CD4-positive, alpha-beta T cell treated with Interleukin-6 for 4 hours (primary cell): ENCODE data around the gene THPO.

Source experiments
- DNase-seq: peaks from one replicate; pipeline ENCODE4 v3.0.0-alpha.2; 2020; ENCODE audit warnings: mixed read lengths

THPO gene

DNA sequence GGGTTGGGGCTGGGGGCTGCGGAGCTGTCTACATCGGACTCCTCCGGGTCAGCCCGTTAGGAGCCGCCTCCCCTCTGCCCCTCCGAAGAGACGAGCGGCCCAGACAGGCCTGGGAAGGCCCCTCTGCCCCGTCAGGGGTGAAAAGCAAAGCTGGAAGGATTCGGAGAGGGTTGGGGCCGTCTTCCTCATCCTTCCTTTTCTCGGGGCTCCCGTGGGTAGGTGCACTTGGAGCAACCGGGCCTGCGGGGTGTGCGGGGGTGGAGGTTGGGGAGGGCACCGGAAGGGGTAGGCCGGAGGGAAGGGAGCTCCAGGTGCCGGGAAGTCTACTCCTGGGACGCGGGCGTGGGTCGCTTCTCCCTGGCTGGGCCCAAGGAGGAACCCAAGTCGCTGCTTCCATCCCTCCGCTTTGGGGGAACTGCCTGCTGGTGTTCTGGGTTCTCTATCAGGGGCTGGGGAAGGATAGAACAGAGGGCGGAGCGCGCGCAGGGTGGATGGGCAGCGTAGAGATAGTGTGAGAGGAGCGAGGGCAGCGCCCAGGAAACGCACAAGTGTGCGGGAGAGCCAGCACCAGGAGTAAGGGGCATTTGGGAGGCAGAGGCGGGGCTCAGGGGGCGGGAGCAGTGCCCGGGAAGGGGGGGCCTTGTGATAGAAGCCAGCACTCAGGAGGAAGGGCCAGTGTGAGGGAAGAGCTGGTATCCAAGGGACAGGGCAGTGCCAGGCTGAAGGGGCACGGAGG is 15.9 kb downstream of the THPO start:
- DNase-seq: peak; percentile 47

DNA sequence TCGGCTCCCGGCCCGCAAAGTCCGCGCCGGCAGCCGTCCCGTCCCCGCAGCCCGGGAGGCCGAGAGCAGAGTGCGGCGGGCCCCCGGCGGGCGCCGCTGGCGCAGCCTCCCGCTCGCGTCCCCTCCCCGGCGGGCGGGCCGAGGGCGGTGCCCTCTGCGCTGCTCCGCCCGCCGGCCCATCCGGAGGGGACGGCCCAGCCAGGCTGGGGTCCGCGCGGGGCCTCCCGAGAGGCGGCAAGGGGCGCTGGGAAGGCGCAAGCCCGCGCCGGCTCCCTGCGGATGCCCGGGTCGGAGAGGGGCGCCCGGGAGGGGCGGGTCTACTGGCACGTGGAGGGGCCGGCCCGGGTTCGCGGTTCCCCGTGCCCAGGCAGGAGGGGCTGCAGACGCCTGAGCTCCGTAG is 16.5 kb downstream of the THPO start, which contains the start of the genes CLCN2 and POLR2H:
Gene CLCN2, minus strand, starts transcription at position 74 of the 400 bp plus-strand sequence. CDS start 126 bp downstream, outside the sequence.
Gene POLR2H, plus strand, starts transcription at position 179 of the 400 bp plus-strand sequence. CDS start 1,783 bp downstream, outside the sequence.
- peak; percentile 49 for DNase-seq

DNA sequence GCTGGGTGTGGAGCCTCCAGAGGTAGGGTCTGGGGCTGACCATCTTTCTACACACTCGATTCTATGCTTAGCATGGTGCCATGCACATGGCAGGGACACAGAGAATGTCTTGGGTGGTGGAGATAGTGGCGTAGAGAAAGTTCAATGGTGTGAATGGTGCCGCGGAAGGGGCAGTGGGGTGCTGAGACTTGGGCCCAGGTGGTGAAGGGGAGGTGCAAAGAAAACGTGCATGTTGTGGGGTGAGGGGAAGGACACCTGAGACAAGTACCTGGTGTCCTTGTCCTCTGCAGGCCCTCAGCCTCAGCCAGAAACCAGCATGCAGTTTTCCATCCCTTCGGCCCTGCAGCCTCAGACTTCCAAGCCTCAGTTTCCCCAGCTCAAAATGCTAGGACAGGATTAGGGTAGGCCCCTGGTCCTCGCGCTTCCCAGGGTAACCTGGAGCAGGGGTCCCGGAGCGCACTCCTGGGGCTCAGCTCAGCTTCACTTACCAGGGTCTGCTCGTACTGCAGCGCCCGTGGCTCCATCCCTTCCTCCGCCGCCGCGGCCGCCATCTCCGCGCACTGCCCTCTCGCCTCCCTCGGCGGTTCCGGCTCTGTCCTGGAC is 17.0 kb downstream of the THPO start:
- no peak for DNase-seq

DNA sequence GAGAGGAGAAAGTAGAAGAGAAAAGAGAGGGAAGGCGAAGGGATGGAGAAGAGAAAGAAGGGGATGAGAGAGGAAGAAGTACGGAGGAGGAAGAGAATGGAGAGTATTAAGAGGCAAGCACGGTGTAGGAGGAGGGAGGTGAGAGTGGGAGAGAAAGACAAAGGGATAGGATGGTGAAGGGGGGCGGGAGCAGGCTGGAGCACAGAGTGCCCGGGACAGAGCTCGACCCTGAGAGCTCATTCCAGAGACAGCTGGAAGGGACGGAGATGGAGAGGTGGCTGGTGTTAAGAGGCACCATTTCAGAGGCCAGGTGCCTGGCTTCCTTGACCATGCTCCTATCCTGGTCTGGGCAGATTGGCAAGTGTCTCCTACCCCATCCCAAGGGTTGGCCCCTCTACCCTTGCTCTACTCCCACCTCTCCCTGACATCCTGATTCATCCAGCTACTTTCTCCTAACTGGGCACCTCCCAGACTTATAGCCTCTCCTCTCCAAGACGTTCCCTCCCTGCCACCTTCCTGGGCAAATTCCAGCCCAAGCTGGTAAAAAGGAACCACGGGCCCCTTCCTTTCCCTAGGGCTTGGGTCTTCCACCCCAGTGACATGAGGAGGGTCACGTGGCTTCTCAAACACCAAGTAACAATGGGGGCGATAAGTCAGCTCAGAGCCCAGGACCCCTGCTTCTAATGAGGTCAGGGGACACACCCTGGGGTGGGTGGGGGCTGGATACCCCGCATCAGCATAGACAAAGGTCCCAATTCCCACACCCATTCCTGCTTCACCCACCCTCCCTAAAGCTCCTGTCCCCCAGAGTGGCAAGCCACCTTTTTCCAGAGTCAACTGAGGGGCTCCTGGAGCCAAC is 17.7 kb downstream of the THPO start:
- DNase-seq: no peak

DNA sequence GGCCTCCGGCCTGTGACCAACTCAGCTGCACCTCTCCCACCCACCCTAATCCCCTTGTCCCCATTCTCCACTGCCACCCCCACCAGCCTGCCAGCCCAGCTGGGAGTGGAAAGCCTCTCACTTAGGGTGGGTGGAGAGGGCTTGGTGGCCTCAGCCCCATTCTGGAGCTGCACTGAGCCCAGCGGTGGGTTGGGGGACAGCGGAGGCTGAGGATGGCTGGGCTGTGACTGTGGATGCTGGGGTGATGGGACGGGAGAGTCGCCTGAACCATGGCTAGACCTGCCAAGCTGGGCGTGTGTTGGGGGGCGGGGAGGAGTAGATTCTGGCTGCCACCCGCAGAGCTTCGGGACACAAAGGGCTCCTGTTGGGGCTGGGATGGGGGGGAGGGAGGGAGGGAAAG is 18.4 kb downstream of the THPO start:
- DNase-seq: no peak

DNA sequence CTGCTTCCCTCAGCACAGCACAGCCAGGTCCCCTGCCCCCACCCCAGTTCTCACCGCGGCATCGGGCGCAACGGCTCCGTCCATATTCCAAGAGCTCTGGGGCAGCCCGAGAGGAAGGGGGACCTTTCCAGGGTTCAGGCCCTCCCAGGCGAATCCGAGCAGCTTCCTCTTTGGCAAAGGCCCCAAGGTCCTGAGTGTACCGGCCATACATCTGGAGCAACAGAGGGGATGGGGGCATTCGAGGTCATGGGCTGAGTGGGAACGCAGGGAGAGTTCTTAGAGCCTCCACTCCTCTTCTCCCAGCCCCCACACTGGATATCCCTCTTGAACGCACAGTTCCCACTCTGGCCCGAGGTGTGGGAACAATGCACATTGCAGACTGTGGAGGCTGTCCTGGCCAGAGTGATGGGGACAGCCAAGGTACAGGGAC is 19.1 kb downstream of the THPO start:
- DNase-seq: no peak

DNA sequence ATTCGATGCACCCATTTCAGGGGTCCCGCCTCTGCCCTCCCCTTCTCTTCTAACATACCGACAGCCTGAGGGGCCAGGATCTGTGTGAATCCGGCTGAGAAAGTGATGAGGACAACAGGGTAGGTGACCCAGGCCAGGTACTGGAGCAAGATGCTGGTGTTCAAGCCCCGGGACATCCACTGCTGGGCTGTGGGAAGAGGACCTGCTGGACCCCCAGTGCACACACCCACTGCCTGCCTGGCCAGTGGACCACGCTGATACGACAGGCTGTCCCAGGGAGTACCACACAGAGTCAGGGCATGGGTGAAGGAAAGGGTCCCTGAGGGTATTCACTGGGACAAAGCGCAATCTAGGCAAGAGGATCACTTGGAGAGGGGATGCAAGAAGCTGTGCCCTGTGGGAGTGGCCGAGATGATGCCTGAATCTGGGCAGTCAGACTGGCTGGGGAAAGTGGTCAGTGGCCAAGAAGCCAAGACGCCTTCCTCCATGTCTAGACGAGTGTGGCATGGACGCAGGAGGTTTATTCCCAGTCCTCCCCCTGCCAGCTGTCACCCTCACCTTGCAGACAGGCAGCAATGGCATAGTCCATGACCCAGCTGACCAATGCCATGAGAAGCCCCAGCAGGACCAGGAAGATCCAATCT is 19.8 kb downstream of the THPO start:
- no peak for DNase-seq

DNA sequence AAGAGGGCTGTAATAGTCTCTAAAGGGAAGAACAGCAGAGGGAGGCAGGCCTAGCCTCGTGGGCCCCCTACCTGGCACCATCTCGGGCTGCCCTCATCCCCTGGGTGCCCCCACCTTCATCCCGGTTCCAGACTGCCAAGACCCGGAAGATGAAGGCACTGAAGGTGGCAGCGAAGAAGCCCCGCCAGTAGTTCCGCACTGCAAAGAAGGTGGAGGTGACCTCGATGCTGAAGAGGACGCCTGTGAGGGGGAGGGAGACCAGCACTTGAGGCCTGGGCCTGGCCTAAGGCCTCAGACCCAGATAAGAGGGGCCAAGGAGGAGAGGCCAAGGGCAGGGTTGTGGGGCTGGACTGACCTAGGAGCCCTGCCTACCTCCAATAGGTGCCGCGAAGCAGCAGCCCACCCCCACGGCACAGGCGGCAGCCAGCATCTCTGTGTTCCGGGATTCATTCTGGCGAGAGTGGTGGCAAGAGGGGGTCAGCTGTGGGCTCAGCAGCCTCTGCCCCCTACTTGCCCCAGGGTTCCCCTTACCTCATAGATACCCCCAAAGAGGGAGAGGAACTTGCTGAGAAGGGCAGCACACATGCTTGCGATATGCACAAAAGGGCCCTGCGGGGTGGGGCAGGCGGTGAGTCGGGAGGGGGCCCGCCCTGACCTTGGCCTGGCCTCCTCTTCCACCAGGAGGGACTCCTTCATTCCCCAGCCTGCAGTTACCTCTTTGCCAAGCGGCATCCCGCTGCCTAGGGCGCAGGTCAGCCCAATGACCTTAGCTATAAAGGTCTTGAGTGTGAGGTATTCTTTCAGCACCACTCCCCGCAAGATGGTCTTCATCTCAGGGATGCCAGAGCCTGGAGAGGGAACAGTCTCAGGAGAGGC is 20.5 kb downstream of the THPO start:
- DNase-seq: no peak

DNA sequence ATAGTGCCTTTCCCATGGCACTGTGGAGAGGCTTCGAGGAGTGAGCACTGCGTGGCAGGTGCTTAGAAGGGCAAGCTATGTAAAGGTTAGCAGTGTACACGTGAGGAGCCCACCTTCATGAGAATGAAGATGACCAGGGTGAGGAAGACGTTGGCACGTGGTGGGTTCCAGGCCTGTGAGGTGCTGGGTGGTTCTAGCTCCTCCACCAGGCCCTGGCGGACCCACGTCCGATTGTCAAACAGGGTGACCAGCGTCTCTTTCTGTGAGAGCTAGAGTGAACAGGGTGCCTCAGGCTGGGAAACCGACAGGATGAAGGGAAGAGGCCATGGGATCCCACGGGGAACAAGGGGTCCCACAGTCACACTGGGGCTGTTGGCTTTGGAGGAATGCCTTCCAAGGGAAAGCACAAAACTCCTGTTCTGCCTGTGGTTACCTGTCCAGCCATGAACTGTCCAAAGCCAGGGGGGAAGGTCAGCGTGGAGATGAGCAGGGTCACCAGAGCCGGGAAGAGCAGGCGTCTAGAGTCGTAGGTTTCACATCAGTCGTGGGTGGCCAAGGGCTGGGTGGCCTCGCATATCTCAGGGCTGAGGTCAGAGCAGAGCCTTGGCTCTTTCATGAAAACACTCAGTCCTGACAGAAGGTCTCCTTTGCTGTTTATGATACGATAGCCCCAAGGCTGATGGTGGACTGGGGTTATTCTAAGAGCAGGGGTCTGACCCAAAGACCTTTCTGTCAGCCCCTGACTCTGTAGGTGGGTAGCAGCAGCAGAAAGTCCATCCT is 22.6 kb downstream of the THPO start:
- no peak for DNase-seq

DNA sequence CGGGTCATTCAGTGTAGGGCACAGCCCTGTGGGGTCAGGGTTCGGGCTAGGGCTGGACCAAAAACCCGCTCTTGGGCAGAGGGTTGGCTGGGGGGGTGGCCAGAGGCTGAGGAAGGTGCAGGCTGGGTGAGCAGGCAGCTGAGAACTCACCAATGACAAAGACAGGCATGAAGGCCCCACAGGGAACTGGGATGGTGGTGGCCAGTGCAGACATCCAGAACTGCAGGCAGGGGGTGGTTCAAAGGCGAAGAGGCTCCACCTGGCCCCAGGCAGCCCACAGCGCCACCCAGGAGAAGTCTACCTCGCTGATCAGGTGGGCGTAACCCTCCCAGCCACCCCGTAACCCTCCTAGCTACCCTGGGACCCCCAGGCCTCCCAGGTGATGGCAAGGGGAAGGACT is 23.3 kb downstream of the THPO start:
- no peak for DNase-seq

DNA sequence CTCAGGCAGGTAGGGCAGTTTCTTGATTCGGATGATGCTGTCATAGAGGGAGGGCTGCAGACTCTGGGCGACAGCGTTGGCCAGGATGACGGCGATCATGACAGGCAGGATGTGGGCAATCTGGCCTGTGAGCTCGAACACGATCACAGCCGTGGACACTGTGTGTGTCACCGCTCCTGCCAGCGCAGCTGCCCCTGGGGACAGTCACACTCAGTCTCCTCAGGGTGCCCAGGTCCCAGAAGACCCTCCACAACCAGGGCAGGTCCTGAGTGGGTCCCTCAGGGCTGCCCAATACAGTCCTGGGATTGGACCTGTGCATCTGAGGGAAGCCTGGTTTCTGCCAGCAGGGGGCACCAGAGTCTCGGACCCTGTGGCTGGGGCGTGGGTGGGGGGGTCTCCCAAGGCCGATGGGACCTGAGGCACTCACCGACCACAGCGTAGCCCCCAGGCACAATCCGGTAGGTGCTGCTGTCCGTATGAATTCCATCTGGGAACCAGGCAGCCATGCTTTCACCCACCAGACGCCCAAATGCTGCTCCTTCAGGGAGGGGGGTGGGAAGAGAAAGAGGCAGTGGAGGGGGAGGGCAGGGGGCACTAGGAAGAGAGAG is 23.8 kb downstream of the THPO start:
- peak; percentile 79 for DNase-seq

DNA sequence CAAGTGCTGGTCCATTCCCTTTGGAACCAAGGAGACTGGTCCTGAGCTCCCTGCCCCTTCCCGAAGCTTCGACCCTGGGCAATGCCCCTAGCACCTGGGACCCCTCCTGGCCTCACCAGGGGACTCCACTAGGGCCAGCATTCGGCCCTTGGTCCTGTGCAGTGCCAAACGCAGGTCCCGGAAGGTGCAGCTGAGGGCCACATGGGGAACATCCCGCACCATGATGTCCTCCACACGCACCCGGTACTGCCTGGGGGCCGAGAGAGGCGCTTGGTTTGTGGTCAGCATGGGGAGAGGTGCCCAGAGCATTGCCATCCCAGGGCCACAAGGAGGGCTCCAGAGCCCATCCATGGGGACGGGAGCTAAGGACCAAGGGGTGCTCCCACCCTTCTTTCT is 24.5 kb downstream of the THPO start:
- no peak for DNase-seq

DNA sequence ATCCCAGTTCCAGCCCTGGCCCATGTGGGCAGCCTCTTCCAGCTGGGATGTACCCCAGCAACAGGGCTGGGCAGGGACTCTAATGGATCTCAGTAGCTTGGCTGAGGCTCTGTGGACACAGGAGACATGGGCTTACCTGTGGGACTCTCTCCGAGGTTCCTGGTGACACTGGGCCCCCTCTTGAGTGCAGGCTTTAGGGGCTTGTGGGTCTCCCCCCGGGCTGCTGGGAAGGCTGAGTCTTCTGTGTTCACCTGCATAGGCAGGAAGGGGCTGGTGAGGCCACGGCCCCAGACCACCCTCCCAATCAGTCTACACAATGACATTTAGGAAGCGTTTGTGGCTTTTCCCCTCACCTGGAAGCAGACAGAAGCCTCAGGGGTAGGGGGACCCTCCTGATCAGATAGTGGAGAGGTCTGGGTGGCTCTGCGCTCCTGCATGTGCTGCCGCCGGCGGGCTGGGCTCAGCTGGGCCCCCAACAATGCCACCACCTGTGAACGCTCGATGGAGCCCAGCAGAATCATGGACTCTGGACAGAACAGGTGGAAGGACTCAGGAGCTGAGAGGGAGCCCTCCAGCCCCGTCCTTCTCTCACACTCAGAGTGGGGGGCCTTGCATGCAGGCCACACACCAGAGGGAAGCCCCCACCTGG is 25.0 kb downstream of the THPO start:
- DNase-seq: no peak

DNA sequence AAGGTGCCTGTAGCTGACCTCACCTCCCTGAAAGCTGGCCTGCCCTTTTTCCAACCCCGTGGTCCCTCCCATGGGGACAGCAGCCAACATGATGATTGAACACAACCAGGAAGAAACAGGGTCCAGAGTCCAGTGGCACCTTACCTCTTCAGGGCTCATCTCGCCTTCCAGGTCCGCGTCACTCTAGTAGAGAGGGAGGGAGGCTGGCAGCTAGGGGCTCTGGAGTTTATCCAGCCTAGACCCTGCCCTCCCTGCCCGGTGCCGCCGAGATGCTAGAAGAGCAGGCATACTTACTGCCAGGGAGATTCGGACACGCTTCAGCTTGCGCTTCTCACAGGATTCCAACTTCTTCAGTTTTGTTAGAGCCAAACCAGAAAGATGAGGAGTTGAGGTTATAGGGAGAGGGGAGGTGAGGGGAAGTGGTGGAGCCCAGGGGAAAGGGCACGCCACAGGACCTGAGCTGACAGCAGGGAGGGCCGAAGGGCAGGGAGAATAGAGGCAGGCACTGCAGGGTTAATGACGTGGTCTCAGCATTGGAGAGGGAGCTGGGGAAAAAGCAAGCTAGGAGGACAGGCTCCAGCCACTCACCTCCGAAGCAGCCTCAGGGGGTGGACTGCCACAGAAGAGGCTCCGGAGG is 25.7 kb downstream of the THPO start:
- DNase-seq: no peak

DNA sequence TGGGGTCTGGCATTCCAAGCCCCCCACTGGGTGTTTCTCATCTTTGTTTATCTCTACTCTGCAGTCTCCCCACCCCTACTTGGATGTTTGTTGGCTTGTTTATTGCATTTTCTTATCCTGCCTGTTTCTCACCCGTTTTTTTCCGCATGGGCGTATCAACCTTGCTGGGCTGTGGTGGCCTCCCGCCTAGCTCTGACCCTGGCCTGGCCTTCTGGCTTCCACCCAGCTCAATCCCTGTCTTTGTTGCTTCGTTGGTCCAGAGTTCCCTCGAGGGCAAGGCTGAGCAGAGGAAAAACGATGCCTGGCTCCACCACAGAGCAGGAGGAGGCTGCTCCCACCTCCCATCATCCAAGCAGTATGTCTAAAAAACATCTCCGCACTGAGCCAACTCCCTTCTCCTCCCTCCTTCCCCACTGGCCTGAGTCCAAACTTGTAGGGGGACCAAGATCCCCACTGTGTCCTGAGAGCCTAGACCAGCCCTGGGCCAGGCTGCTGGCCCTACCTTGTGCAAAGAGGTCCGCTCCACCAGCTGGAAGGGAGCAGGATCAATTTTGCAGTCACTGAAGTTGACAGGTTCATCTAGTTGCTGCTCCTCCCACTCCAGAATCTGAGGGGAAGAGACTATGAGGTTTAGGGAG is 26.4 kb downstream of the THPO start:
- DNase-seq: no peak

DNA sequence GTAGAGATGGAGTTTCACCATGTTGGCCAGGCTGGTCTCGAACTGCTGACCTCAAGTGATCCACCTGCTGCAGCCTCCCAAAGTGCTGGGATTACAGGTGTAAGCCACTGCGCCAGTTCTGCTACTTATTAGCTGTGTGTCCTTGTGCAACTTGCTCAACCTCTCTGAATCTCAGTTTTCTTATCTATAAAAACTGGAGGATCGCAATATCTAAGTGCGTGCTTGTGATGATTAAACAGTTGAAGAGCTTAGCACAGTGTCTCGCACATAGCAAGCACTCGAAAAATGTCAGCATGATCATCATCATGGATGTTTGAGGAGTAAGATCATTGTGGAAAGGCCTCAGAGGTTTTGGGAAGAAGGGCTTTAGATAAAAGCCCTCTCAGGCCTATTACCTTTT is 27.4 kb downstream of the THPO start:
- no peak for DNase-seq

DNA sequence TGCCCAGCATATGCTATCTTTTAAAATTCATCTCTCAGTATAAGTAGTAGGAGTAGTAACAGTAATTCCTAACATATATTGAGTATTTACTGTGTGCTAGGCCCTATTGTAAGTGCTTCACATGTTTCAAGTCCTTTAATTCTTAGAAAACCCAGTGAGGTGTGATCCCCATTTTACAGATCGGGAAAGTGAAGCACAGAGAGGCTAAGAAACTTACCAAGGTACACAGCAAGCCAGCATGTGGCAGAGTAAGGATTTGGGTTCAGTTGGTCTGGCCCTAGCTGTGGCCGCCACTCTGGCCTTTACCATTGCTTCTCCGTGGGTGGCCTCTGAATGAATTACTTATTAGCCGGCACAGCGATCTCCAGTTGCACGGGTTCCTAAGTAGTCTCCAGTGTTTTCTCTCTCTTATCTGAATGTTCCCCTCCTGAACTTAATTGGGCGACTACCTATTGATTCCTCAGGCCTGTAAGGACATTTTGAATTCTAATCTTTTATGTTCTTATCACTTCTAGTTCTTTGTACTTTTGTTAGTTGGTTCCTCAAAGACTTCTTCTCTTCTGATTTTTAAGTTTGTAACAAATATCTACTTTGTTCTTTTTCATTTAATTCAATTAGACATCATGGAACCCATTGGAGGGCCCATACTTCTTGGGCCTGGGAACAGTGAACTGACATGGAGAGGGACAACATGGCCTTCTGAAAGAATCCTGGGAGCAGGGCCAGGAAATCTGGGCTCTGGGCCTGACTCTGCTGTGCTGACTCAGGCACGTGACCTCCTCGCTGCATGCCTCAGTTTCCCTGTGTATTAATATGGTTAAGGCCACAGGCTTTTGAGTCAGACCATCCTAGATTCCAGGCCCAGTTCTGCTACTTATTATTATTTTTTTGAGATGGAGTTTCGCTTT is 28.2 kb downstream of the THPO start:
- DNase-seq: no peak

DNA sequence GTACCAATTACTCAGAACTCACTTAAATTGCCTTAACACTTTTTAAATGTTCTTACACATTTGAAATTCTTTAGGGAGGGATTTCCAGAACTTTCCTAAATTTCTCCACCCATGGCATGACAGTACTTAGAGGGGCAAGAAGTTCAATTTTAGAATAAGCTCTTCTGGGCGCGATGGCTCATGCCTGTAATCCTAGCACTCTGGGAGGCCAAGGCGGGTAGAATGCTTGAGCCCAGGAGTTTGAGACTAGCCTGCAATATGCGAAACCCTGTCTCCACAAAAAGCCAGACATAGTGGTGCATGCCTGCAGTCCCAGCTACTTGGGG is 30.0 kb downstream of the THPO start:
- DNase-seq: no peak
